Right ventricle myocardium inferior (tissue), 1 donor: ENCODE measurements around the gene SPOCK1. TPM values are rescaled to one million over a fixed set of nuclear protein-coding genes. Genes with fewer than 3 reads are reported as not detected.

Experiments used
- ATAC-seq: fragments of 200-7000 bp; cut with Tn5 transposase; one replicate; pipeline ENCODE4 v1.9.1; 2020; ENCODE audit warnings: mild to moderate bottlenecking, moderate library complexity
- DNase-seq: peaks from one replicate; pipeline ENCODE4 v3.0.0; 2021; ENCODE audit errors: missing footprints
- intact Hi-C: fragments of 100-400 bp; cut with DNase I; formaldehyde crosslinking; loops from one replicate; pipeline ENCODE4 v1.11.0; 2022
- total RNA-seq: library from RNA; stranded (reverse); fragmentation: NEBNext Ultra II Directional; extraction: Animal tissue kit (Norgen Biotek cat#: 25700); gene quantifications from one replicate; pipeline ENCODE4 v1.2.1, GENCODE V29; 2021
- donor health status: DM: no; HTN: yes; CAD: no; lungs with severe emphysema.

SPOCK1 gene
- total RNA-seq, 1 donor from 2014 or later = 35.5 TPM

DNA sequence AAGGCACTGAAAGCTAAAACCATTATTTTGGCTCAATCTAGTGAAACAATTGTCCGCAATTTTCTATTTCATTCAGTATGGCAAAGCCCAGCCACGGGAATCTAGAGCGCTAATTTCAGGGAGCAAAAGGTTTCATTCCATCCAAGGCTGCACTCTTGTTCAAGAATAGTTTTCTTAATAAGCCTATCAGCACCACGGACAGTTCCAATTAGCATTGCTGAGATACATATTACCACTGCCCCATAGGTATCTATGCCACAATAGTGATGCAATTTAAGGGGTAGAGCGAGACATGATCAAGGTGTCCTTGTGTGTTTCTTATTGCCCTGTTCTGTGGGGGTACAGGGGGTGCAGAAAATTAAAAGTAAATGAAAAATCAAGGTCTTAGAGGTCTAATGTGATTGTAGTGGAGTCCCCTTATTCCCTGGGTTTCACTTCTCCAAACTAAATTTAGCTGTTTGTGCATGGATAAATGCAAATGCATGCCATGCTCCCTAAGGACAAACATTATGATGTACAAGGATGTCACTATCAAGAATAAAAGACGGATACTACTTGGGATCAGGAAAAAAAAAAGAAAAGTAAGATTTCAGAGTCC lies 45.5 kb downstream of the SPOCK1 start:
- ATAC-seq = no peak
- no peak for DNase-seq
- intact Hi-C loops = no loop called here

DNA sequence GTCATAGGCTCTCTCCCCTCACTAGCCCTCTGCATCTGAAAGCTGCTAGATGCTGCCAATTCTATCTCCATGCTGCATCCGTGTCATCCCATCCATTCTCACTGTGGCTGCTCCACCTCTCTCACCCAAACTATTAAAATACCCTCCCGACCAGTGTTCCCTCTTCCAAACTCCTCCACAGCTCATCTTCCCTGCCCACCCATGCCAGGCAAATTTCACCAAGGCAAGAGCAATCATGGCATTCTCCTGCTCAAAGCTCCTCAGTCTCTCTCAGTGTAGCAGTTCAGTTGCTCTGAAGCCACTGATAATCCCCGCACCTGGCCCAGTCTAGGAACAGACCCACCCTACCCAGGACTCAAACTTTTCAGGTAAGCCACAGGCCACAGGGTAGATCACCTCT lies 48.4 kb downstream of the SPOCK1 start:
- intact Hi-C loops = no loop called here
- DNase-seq (no peak), ATAC-seq (no peak)

DNA sequence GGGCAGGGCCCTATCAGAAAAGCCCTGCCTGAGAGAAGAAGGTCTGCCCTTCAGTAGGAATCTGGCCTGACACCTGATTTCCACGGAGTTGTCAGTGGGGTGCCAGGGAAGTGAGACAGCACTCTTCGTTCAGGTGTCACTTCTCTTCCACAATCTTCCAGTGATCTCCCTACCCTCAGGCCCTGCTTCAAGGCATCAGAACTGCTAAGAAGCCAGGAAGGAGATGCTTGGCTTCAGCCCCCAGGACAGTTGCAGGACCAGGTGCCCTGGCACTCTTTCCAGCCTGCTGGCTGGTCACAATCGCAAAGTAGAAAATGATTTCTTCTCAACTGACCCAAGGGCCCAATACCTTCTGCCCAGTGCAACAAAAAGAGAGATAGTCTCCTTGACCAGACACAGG lies 50.3 kb downstream of the SPOCK1 start:
- intact Hi-C loops = no loop called here

DNA sequence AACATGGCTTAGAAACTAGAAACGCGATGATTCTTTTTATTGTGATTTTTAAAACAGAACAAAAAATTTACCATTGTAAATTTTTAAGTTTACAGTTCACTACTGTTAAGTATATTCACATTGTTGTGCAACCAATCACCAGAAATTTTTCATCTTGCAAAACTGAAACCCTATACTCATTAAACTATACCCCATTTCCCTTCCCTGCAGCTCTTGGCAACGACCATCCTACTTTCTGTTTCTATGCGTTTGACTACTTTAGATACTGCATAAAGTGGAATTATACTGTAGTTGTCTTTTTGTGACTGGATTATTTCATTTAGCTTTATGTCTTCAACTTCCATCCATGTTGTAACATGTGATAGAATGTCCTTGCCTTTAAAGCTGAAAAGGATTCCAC lies 52.5 kb downstream of the SPOCK1 start:
- ATAC-seq = no peak
- no peak for DNase-seq
- intact Hi-C loops = no loop called here

More for the DNA sequence above, 50.3 kb downstream of the SPOCK1 start:
- DNase-seq = no peak
- no peak for ATAC-seq

DNA sequence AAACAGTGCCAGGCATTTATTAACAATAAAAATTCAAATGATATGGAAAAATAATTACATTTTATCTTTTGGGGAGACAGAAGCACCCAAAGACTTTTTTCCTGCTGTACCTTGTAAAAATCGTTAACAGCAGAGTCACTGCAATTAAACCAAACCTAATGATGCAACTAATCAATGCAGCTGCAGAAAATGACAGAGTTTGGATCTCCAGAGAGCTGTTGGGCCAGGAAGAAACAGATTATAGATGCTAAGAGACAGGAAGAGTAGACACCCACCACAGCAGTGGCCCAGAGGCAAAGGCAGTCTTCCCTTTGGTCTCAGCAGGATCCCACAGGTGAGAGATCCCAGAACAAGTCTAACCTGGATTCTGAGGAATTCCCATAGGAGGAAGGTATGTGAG lies 53.0 kb downstream of the SPOCK1 start:
- ATAC-seq = no peak
- DNase-seq = no peak
- intact Hi-C loops = no loop called here

DNA sequence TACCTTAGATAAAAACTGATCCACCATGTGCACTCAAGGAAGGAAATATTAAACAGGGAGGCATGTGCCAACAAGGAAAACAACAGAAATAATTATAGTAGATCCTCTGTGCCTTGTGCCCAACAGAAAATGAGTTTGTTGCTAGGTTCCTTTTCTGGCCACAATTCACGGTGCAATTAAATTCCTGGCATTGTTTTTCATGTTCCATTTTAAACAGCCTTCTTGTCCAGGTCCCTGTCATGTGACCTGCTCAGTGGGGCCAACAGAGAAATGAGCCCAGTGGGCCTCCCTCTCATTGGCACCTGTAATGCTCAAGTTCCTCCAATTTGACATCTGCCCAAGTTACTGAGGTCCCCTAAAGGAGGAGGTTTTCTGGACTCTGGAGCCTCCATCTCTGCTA lies 56.5 kb downstream of the SPOCK1 start:
- intact Hi-C loops = no loop called here
- DNase-seq (no peak), ATAC-seq (no peak)

DNA sequence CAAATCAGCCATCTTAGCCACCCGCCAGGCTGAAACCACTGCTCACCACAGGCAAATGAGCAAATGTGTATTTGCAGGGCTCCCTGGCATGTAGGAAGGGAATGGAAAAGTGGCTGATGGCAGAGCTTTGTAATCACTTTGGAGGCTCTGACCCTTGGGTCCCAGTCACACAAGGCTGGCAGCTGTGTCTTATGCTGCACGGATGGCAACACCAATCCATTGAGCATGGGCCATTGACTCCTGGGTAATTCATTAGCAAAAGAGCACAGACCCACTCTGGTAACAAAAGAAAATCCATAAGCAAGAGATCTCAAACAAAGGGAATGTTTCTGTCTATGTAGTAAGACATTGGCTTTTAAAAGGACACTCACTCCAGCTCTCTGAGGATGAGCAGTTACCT lies 57.6 kb downstream of the SPOCK1 start:
- DNase-seq (no peak), ATAC-seq (no peak)
- intact Hi-C loops = no loop called here

DNA sequence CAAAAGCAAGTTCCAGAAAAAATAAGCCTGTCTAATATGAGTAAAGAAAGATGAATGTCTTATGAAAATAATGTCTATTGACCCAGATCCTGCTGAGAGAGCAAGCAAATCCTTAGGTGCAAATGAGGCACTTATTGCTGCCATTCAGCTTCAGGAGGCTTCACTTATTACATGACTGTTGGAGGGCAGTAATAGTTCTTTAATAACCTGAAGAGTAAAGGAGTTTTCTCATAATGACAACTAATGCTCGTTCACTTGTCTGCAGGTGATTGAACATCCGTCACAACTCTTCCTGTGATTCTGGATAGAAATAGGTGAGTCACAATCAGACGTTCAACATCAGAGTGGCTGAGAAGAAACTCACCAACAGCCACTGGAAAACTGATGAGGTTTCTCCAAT lies 58.3 kb downstream of the SPOCK1 start:
- no peak for ATAC-seq
- intact Hi-C loops = no loop called here
- DNase-seq = no peak

DNA sequence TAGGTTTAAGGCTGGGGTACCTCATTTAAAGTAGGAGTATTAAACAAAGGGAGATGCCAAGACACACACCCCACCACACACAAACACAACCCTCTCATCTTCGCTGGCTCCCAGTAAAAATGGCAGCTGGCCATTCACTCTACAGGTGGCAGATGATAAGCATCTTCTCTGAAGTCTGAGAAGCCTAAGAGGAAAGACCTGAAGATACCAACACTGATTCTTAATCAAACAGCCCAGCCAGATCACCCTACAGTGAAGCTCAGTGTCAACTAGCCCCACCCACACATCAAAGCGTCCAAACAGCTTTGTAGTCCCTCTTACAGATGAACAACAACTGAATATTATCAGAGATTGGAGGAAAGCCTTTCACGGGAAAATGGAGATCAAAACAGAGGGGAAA lies 59.5 kb downstream of the SPOCK1 start:
- intact Hi-C loops = no loop called here
- ATAC-seq = no peak
- no peak for DNase-seq

DNA sequence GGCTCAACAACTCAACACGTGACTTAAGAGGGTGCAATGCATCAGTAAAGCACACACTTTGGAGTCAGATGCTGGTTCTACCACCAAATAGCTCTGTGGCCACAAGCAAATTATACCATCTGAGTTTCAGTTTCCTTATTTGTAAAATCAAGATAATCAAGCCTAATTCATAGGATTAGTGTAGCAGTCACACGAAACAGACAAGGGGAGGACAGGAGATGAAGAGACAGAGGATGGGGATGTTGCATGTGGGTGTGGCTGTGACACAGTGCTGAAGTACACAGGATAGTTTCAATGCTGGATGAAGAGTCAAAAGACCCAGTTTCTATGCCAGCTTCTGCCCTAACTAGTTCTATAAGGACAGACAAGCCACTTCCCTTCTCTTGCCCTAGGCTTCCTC lies 60.2 kb downstream of the SPOCK1 start:
- DNase-seq (no peak), ATAC-seq (no peak)
- intact Hi-C loops = no loop called here

DNA sequence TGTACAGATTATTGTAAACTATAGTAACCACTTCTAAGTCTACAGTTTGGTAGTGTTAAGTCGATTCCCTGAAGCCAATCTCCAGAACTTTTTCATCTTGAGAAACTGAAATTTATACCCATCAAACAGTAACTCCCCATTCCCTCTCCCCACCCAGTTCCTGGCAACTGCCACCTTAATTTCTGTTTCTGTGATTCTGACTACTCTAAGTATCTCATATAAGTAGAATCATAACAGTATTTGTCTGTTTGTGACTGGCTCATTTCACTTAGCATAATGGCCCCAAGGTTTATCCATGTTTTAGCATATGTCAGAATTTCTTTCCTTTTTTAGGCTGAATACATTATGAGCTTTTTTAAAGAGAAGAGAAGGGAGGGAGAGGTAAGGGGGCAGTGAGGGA lies 61.4 kb downstream of the SPOCK1 start:
- no peak for ATAC-seq
- intact Hi-C loops = no loop called here
- DNase-seq = no peak

DNA sequence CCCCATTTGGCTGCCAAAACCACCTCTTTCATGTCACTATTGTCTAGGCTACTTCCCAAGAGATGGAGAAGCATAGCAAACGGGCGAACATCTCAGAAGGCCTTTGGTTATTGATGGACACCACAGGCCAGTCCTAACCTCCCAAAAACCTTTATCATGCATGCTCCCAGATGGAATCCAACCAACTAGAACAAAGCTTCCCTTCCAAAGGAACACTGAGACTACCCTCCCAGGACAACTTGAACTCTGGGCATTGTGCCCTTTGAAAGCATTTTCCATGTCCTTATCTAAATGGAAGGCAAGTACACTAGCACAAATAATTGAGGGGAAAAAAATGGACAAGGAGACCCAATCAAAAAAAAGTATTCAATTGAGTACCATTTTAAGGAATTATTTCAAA lies 65.6 kb downstream of the SPOCK1 start:
- no peak for ATAC-seq
- DNase-seq = no peak

DNA sequence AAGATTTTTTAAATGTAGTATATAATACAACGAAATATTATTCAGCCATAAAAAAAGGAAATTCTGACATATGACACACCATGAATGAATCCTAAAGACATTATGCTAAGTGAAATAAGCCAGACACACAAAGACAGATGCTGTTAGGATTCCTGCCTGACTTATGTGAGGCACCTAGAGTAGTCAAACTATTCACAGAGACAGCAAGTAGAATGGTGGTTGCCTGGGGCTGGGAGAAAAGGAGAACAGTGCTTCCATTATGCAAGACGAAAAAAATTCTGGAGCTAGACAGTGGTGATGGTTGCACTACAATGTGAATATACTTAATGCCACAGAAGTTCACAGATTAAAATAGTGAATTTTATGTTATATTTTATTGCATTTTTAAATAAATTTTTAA lies 66.8 kb downstream of the SPOCK1 start:
- intact Hi-C loops = no loop called here
- ATAC-seq (no peak), DNase-seq (no peak)

More for the DNA sequence above, 65.6 kb downstream of the SPOCK1 start:
- intact Hi-C loops = no loop called here

DNA sequence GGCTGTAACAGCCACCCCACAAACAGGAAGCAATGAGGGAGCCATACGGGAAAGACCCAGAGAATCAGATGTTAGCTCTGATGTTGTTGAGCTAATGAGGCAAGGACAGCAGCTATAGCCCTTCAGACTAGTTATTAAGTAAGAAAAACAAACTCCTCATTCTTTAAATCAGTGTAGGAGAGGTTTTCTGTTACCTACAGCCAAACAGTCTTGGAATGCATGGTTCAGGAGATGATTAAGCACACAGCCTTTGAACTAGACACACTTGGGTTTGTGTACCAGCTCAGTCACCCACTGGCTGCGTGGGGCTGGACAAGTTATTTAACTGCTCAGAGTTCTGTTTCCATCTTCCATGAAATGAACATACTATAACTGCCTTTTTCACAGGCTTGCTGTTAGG lies 68.1 kb downstream of the SPOCK1 start:
- intact Hi-C loops = no loop called here
- ATAC-seq (no peak), DNase-seq (no peak)

DNA sequence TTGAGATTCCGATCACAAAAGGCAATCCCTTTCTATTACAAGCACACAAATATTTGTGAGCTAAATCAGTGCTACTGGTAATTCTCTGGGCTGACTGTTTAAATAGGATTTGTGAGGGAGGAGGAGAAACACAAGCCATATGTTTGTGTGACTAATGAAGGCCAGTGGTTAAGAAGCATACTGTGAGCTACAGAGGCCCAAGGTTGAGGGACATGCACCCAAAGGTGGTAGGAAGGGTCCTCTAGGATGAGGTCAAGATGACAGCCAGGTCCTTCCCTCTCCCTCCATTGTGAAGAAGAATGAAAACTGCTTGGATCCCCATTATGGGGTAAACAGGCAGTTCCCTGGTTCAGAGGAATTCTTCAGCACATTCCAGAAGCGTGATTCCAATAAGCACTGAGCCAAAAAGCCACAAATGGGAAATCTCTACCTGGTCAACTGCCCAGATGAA lies 83.9 kb downstream of the SPOCK1 start:
- no peak for ATAC-seq
- intact Hi-C loops = no loop called here
- DNase-seq = no peak

DNA sequence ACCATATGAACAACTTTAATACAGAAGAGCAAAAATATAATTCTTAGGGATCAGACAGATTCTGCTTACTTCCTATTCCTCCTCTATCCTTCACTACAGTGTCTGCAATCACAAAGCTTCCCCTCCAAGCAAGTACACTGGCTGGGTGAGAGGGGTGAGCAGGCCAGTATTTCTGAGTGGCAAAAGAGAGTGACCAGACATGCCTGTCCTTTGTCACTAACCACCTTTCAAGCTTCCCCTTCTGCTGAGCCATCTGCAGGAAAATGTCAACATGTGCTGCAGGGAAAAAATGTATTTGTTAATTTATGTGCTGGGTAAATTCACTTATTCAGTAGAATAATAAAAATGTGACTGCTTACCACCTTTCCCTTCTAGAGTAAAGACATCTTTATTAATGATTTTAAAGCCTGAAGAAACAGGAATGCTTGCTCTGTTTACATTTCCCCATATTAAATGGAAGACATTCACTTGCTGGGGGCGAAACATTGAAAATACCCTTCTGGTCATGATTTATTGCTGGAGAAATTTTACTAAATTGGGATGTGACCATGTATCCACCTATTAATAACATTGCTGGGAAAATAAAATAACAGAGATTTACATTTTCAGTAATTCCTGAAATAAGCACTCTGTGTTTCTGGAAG lies 84.9 kb downstream of the SPOCK1 start:
- DNase-seq (no peak), ATAC-seq (peak; percentile 91)
- intact Hi-C loops = no loop called here

DNA sequence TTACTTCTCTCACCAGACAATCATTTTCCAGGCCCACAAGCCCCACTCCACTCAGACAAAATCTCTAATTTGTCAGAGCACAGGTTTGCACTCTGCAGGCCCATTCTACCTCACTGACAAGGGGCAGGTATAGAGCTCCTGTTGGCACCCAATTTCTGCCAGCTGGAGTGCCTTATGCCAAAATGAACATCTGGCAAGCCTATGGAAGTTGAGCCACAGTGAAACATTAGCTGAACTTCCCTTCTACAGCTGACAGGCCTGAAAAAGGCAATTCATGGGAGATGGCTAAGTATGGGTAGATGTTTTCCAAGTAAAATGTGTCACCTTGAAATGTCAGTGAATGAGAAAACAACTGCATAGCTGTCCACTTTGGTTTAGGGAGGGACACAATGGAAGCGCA lies 87.0 kb downstream of the SPOCK1 start:
- ATAC-seq = no peak
- DNase-seq = no peak
- intact Hi-C loops = no loop called here

DNA sequence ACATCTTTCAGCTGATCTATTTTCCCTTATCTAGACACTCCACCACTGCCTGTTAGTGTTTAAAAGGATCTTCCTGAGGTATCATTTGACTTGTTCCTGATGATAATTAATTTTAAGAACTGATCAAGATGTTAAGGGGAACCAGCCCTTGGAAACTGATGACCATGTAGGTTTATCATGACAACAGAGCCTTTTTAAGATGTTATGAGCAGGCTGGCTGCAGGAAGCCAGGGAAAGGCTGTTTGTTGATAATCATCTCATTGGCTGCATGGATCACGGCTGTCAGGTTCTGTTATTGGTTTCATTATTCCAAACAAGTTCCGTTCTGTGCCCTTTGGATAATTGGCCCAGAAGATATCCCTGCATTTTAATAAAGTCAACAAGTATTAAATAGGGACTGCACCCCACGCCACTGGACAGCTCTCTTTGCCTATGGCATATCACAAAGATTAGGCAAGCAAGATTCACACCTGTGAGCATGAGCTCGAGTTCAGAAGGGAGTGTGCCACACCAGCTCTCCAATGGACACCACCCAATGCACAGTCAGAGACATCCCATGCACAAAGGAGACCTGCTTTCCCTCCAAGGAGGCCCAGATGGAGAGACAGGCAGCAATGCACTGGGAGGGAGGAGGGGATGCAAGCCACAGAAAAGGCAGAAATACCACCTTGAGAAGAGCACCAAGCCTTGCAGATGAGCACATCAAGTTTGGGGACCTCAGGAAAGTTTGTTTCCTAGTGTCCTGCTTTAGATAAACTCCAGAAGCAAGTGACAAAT lies 88.7 kb downstream of the SPOCK1 start:
- no peak for DNase-seq
- ATAC-seq = no peak
- intact Hi-C loops = no loop called here

DNA sequence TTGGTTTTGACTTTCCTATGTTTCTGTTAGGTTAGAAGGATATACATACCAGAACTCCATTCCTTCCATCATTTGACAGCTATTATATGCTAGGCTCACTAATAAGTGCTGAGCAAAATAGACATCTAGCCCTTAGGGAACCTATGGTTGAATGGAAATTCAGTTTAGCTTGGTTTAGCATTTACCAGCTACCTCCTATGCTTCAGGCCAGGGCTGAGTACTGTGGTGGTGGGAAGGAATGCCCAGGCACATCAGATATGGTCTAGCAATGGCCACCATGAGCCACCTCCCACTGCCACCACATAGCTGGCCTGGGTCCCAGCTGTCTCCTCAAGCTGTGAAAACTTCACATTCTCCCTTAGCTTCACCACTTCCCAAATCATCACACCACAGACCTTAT lies 89.4 kb downstream of the SPOCK1 start:
- intact Hi-C loops = no loop called here
- ATAC-seq (no peak), DNase-seq (no peak)

DNA sequence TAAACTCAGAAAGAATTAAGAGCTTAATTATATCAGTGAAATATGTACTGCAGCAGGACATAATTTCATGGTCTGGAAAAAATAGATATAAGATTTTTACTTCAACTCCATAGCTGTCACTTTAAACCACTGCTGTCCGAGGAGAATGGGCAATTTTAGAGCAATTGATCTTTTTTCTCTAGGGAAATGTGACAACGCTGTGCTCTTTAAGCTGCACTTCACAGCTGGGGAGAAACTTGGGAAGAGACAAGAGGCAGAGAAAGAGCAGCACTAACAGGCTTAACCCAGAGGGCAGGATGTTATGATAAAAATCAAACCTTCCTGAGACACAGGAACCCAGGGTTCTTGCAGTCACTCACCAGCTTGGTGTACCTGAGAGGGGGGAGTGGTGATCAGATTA lies 92.0 kb downstream of the SPOCK1 start:
- DNase-seq = no peak
- intact Hi-C loops = no loop called here
- no peak for ATAC-seq
